Dendritic cell treated with granulocyte-macrophage colony-stimulating factor and Interleukin-4, amounts not matched to agents 40 ng/mL and 50 ng/mL, for 4 days (primary cell): ENCODE data around the gene RELN.
"Not testable (repeated sequence)": the region's sequence is repeated elsewhere in the genome, so short reads cannot be mapped to it uniquely, and the experiment has no call there.

Experiments used
- H3K27ac Mint-ChIP-seq: one replicate; pipeline ENCODE4 v1.8.0; 2022; ENCODE audit warnings: mild to moderate bottlenecking, mixed read lengths
- H3K27me3 Mint-ChIP-seq: one replicate; pipeline ENCODE4 v1.8.0; 2022; ENCODE audit warnings: mild to moderate bottlenecking, mixed read lengths
- H3K36me3 Mint-ChIP-seq: one replicate; pipeline ENCODE4 v1.8.0; 2022; ENCODE audit warnings: low read depth, mixed read lengths
- H3K4me1 Mint-ChIP-seq: one replicate; pipeline ENCODE4 v1.8.0; 2022; ENCODE audit warnings: low read depth, mixed read lengths
- H3K4me3 Mint-ChIP-seq: one replicate; pipeline ENCODE4 v1.8.0; 2022; ENCODE audit warnings: mild to moderate bottlenecking, moderate library complexity, mixed read lengths
- H3K9me3 Mint-ChIP-seq: one replicate; pipeline ENCODE4 v1.8.0; 2022; ENCODE audit warnings: mixed read lengths
- intact Hi-C: fragments of 100-400 bp; cut with micrococcal nuclease; formaldehyde crosslinking; loops from one replicate; pipeline ENCODE4 v1.15.0; 2022

Gene RELN

DNA sequence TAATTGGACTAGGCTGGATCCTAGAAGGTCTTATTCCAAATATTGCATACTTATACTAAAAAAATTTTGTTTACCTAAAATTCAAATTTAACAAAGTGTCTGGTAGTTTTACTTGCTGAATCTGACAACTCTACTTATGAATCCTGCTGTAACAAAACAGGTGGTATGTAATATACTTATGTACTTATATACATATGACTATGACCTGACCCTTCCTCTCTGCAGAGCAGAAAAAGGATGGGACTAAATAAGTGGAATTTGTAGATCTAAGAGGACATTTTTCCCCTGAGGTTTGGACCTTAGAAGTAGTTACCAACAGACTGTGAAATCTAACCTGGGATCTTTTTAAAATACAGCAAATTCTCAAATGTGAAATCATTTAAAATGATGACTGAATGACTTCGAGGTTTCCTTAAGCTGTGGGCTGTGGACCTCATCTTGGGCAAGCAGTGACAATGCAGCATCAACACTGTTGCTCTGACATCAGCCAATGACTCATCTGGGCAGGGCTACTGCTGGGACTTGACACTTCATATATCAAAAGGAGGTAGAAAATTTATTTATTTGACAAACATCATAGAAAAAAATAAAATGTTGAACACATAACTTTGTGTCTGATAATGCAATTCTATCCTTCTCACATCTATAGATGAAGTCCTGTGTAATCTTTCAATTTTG is 73.6 kb downstream of the RELN start:
- intact Hi-C loops, result no loop called here
- Mint-ChIP-seq H3K4me1 (no peaks in the 10 kb centered on the region), H3K4me3 (no peak overlapping the region), H3K27ac (no peak overlapping the region), H3K27me3 (no peaks in the 10 kb centered on the region), H3K36me3 (no peaks in the 10 kb centered on the region), H3K9me3 (no peaks in the 10 kb centered on the region)

- Mint-ChIP-seq H3K9me3 (no peaks in the 10 kb centered on the region), H3K4me1 (no peaks in the 10 kb centered on the region), H3K4me3 (no peak overlapping the region), H3K36me3 (no peaks in the 10 kb centered on the region), H3K27ac (no peak overlapping the region), H3K27me3 (no peaks in the 10 kb centered on the region)
- intact Hi-C loops, result no loop called here
Observed at GRCh38 chr7:103914147-103914899, 75.1 kb downstream of the RELN start.

- no peaks in the 10 kb centered on the region for H3K9me3 Mint-ChIP-seq
Observed at GRCh38 chr7:103912891-103913605, 76.4 kb downstream of the RELN start.

DNA sequence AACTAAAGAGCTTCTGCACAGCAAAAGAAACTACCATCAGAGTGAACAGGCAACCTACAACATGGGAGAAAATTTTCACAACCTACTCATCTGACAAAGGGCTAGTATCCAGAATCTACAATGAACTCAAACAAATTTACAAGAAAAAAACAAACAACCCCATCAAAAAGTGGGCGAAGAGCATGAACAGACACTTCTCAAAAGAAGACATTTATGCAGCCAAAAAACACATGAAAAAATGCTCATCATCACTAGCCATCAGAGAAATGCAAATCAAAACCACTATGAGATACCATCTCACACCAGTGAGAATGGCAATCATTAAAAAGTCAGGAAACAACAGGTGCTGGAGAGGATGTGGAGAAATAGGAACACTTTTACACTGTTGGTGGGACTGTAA is 78.4 kb downstream of the RELN start:
- H3K4me3 Mint-ChIP-seq, H3K27me3 Mint-ChIP-seq, H3K27ac Mint-ChIP-seq, H3K9me3 Mint-ChIP-seq, H3K4me1 Mint-ChIP-seq, intact Hi-C loops, H3K36me3 Mint-ChIP-seq: not testable (repeated sequence)

More at GRCh38 chr7:103912891-103913605, 76.4 kb downstream of the RELN start:
- Mint-ChIP-seq H3K4me1 (no peaks in the 10 kb centered on the region), H3K4me3 (no peak overlapping the region), H3K27ac (no peak overlapping the region), H3K27me3 (no peaks in the 10 kb centered on the region), H3K36me3 (no peaks in the 10 kb centered on the region)
- intact Hi-C loops, result no loop called here

DNA sequence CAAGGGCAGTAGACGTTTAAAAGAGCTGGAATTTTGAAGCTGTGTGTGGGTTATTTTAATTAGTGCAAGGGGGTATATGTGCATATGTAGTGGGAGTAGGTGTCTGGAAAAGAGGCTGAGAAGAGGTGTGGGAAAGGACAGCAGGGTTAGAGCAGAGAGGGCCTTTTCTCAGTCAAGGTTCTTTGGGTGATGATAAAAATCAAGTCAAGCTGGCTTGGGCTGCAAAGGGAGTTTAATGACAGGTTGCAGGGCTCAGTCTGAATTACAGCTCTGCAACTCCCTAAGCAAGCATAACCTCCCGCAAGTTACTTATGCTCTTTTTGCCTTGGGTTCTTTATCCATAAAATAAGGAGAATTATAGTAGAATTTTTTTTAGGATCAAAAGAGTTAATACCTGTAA is 83.5 kb downstream of the RELN start:
- Mint-ChIP-seq H3K27ac (no peak overlapping the region), H3K36me3 (no peaks in the 10 kb centered on the region), H3K4me3 (no peak overlapping the region), H3K4me1 (no peaks in the 10 kb centered on the region), H3K27me3 (no peaks in the 10 kb centered on the region), H3K9me3 (no peaks in the 10 kb centered on the region)
- intact Hi-C loops, result no loop called here

- Mint-ChIP-seq H3K36me3 (no peaks in the 10 kb centered on the region), H3K4me3 (no peak overlapping the region), H3K9me3 (no peaks in the 10 kb centered on the region), H3K27me3 (no peaks in the 10 kb centered on the region), H3K4me1 (no peaks in the 10 kb centered on the region), H3K27ac (no peak overlapping the region)
- intact Hi-C loops, result no loop called here
Observed at GRCh38 chr7:103902917-103903316, 86.5 kb downstream of the RELN start.

DNA sequence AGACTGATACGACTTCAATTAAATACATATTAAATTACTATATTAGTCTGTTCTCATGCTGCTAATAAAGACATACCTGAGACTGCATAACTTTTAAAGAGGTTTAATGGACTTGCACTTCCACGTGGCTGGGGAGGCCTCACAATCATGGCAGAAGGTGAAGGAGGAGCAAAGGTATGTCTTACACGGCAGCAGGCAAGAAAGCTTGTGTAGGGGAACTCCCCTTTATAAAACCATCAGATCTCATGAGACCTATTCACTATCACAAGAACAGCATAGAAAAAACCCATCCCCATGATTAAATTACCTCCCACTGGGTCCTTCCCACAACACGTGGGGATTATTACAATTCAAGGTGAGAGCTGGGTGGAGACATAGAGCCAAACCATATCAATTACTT is 92.6 kb downstream of the RELN start:
- intact Hi-C loops, H3K9me3 Mint-ChIP-seq, H3K4me3 Mint-ChIP-seq, H3K4me1 Mint-ChIP-seq, H3K27ac Mint-ChIP-seq, H3K36me3 Mint-ChIP-seq, H3K27me3 Mint-ChIP-seq: not testable (repeated sequence)

GRCh38 chr7:103894656-103895596 is 94.5 kb downstream of the RELN start:
- Mint-ChIP-seq H3K4me3 (no peak overlapping the region), H3K36me3 (no peaks in the 10 kb centered on the region), H3K27ac (no peak overlapping the region), H3K4me1 (no peaks in the 10 kb centered on the region), H3K27me3 (no peaks in the 10 kb centered on the region), H3K9me3 (no peaks in the 10 kb centered on the region)
- intact Hi-C loops, result no loop called here

DNA sequence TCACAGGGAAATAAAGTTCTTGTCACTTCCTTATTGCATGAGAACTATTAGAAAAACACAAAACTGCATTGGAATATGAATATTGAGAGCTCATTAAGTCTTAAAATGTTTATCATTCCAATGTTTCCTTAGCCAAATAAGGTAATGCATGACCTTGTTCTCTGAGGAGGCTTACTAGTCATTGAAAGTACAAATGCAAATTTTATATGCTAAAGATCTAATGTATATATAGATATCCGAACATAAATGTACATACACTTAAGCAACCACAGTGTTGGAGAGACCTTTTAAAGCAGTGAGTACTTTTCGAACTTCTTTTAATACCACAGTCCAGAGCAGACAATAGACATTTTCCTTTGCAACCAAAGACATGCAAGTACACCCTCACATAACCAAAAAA is 96.1 kb downstream of the RELN start:
- intact Hi-C loops, result no loop called here
- no peaks in the 10 kb centered on the region for H3K4me1 Mint-ChIP-seq
- H3K36me3 Mint-ChIP-seq, result no peaks in the 10 kb centered on the region
- no peaks in the 10 kb centered on the region for H3K9me3 Mint-ChIP-seq
- H3K27ac Mint-ChIP-seq, result no peak overlapping the region
- no peak overlapping the region for H3K4me3 Mint-ChIP-seq
- no peaks in the 10 kb centered on the region for H3K27me3 Mint-ChIP-seq

- peaks cover 1% of the 10 kb centered on the region for H3K9me3 Mint-ChIP-seq
- intact Hi-C loops, result no loop called here
- no peaks in the 10 kb centered on the region for H3K27me3 Mint-ChIP-seq
- no peaks in the 10 kb centered on the region for H3K36me3 Mint-ChIP-seq
- H3K27ac Mint-ChIP-seq, result no peak overlapping the region
- H3K4me3 Mint-ChIP-seq, result no peak overlapping the region
- H3K4me1 Mint-ChIP-seq, result no peaks in the 10 kb centered on the region
Observed at GRCh38 chr7:103889451-103889850, 100.0 kb downstream of the RELN start.

DNA sequence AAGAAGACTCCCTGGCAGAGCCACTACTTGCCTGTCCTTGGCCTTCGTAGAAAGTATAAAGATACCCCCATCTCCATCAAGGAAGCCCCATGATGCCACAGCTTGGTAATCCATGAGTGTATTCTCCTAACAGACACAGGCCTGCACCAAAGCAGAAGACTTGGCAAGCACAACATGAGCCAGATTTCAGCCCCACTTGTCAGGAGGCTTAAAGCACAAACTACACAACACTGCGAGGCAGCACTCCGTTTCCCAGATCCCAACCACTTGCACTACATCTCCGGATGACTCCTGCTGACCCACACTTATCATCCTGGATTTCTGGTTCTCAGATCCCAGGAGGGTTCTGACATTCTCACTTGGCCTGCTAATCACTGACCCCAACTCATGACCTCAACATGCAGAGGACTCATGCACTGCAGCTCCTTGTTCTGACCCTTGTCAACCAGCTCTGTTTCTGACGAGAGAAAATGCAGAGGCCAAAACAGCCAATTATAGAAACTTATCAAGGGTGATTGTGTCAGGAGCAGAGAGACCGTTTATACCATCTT is 100.8 kb downstream of the RELN start:
- H3K4me1 Mint-ChIP-seq, result no peaks in the 10 kb centered on the region
- no peaks in the 10 kb centered on the region for H3K27me3 Mint-ChIP-seq
- no peaks in the 10 kb centered on the region for H3K36me3 Mint-ChIP-seq
- peaks cover 8% of the 10 kb centered on the region for H3K9me3 Mint-ChIP-seq
- no peak overlapping the region for H3K4me3 Mint-ChIP-seq
- H3K27ac Mint-ChIP-seq, result no peak overlapping the region
- intact Hi-C loops, result no loop called here

DNA sequence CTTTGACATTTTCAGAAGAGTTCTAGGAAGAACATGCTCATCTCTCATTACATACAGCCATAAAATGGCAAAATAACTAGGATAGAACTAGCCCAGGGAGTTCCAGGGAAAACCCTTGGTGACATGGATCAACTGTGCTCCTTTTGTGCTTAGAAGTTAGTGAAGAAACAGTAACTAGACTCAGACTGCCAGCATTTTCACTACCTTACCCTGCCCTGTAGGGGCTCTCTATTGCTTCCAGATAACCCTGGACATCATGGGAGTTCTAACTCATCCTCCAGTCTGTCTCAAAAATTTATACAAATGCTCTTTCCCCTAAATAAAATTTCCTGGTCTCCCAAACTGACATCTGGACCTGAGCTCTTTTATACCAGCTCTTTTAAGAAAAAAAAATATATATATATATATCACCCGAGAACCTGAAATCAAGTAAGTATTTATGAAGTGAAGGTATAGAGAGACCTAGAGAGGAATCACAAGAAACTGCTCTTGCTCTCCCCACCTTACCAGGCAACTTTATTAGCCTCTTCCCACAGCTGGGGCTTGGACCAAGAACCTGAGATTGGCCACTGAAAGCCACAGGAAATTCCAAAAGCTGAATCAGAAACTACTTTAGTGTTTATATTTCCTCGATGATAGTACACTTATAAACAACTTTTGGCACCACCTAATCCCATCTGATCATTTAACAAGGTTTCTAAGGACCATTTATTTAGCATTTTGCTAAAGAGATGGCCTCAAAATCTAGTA is 101.4 kb downstream of the RELN start:
- no peaks in the 10 kb centered on the region for H3K36me3 Mint-ChIP-seq
- H3K4me1 Mint-ChIP-seq, result no peaks in the 10 kb centered on the region
- peaks cover 8% of the 10 kb centered on the region for H3K9me3 Mint-ChIP-seq
- no peak overlapping the region for H3K27ac Mint-ChIP-seq
- no peak overlapping the region for H3K4me3 Mint-ChIP-seq
- intact Hi-C loops, result no loop called here
- no peaks in the 10 kb centered on the region for H3K27me3 Mint-ChIP-seq

GRCh38 chr7:103887050-103887449 is 102.4 kb downstream of the RELN start:
- H3K27ac Mint-ChIP-seq, result no peak overlapping the region
- peaks cover 8% of the 10 kb centered on the region for H3K9me3 Mint-ChIP-seq
- H3K36me3 Mint-ChIP-seq, result no peaks in the 10 kb centered on the region
- intact Hi-C loops, result no loop called here
- no peaks in the 10 kb centered on the region for H3K4me1 Mint-ChIP-seq
- H3K27me3 Mint-ChIP-seq, result no peaks in the 10 kb centered on the region
- no peak overlapping the region for H3K4me3 Mint-ChIP-seq
